HG03066 (cell line): Measurements from ENCODE around the gene CCR7.
"Not testable (repeated sequence)": the region's sequence is repeated elsewhere in the genome, so short reads cannot be mapped to it uniquely, and the experiment has no call there.

ENCODE experiments used
- ATAC-seq: cut with Tn5 transposase; IDR thresholded peaks from one replicate; pipeline ENCODE4 v1.9.1; 2021; ENCODE audit warnings: low read depth; ENCODE audit not compliant: unreplicated experiment

The CCR7 gene

GRCh38 chr17:40597556-40598300, 32.5 kb upstream of the CCR7 start:
- no peak for ATAC-seq

GRCh38 chr17:40597156-40597555, 31.9 kb upstream of the CCR7 start:
- no peak for ATAC-seq

- ATAC-seq = no peak
These were observed 31.1 kb upstream of the CCR7 start for GRCh38 chr17:40596261-40596919.

GRCh38 chr17:40590742-40591141, 25.5 kb upstream of the CCR7 start:
- no peak for ATAC-seq

- ATAC-seq = no peak
These were observed 23.3 kb upstream of the CCR7 start for GRCh38 chr17:40588552-40588951.

- ATAC-seq = not testable (repeated sequence)
These were observed 21.0 kb upstream of the CCR7 start for GRCh38 chr17:40586264-40586663.

- ATAC-seq = not testable (repeated sequence)
These were observed 19.7 kb upstream of the CCR7 start for GRCh38 chr17:40584950-40585349.

GRCh38 chr17:40582328-40582901, 17.1 kb upstream of the CCR7 start:
- ATAC-seq = peak; percentile 89

- ATAC-seq = no peak
These were observed 14.9 kb upstream of the CCR7 start for GRCh38 chr17:40580140-40580539.

GRCh38 chr17:40579471-40579870, 14.2 kb upstream of the CCR7 start:
- no peak for ATAC-seq

GRCh38 chr17:40577611-40578065, 12.4 kb upstream of the CCR7 start:
- peak; percentile 44 for ATAC-seq

GRCh38 chr17:40576113-40576740, 11.0 kb upstream of the CCR7 start:
- ATAC-seq = no peak

- no peak for ATAC-seq
These were observed 9.0 kb upstream of the CCR7 start for GRCh38 chr17:40574292-40574691.

- ATAC-seq = not testable (repeated sequence)
These were observed 7.1 kb upstream of the CCR7 start for GRCh38 chr17:40572245-40572993.

- ATAC-seq = no peak
These were observed 3.0 kb upstream of the CCR7 start for GRCh38 chr17:40568074-40568836.

GRCh38 chr17:40567377-40567776, 2.1 kb upstream of the CCR7 start:
- no peak for ATAC-seq

- no peak for ATAC-seq
These were observed 617 bp upstream of the CCR7 start for GRCh38 chr17:40565769-40566409.

- ATAC-seq = no peak
These were observed 933 bp downstream of the CCR7 start for GRCh38 chr17:40564195-40564882.
